HG02763 (cell line): ENCODE results near the gene GRM7.
"Not testable (repeated sequence)": the region's sequence is repeated elsewhere in the genome, so short reads cannot be mapped to it uniquely, and the experiment has no call there.

Experiments
- ATAC-seq: cut with Tn5 transposase; IDR thresholded peaks from one replicate; pipeline ENCODE4 v1.9.1; 2021; ENCODE audit warnings: mild to moderate bottlenecking, moderate library complexity; ENCODE audit not compliant: unreplicated experiment

Gene GRM7

GRCh38 chr3:6860954-6861624 lies at the start of gene GRM7:
TSS of gene GRM7 (plus strand) at chr3:6861115.
- ATAC-seq: no peak

- no peak for ATAC-seq
Measured at GRCh38 chr3:6821411-6821810, 39.5 kb upstream of the GRM7 start.

DNA sequence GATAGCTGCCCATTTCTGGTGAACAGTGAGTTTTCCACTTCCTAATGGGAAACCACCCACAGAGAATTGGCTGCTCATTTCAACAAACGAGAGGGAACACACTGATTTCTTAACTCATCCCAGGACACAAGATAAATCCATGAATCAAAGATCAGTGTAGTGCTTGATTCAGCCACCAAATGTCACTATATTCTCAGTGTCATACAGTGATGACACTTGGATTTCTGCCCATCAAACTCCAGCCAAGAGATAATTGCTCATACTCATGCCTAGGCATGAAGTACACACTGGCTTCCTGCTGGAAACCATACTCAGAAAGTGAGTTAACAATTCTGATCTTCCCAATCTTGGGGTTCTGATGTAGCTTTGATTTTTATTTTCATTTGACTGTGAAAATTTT lies 35.4 kb upstream of the GRM7 start:
- ATAC-seq: no peak

GRCh38 chr3:6827453-6827852 lies 33.5 kb upstream of the GRM7 start:
- no peak for ATAC-seq

DNA sequence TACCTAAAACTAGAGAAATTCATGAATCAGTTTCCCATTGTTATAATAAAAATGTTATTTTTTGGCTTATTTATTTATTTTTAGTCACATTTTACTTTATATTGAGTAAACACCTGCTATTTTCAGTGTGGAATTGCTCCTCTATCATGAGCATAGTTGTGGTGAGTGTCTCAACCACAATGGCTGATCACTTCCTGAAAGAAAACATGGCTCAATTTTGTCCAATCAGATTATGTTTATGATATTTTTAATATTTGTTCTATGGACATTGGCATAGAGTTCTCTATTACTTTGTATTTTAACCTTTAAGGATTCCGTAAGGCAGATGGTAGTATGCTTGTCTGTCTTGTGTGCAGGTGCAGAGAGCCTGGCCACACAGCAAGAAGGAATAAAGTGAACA lies 16.2 kb upstream of the GRM7 start:
- no peak for ATAC-seq

- ATAC-seq: no peak
Measured at GRCh38 chr3:6854184-6854583, 6.7 kb upstream of the GRM7 start.

DNA sequence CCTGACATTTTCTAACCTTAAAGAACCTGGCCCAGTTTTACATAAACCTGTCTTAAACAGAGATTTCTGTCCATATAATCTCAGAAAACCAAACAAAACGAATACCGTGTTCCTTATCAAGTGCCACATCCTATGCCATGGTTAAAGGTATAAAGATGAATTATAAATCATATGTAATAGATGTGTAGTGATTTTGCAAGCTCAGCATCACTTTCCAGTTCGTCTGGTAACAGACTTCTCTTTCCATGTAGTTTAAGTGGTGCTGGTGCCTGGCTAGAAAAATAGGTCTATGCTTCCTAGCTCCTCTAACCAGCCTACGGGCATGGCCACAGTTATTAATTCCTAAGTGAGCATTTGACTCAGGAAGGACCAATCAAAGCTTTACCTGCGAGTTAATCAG lies 3.4 kb upstream of the GRM7 start:
- ATAC-seq: no peak

DNA sequence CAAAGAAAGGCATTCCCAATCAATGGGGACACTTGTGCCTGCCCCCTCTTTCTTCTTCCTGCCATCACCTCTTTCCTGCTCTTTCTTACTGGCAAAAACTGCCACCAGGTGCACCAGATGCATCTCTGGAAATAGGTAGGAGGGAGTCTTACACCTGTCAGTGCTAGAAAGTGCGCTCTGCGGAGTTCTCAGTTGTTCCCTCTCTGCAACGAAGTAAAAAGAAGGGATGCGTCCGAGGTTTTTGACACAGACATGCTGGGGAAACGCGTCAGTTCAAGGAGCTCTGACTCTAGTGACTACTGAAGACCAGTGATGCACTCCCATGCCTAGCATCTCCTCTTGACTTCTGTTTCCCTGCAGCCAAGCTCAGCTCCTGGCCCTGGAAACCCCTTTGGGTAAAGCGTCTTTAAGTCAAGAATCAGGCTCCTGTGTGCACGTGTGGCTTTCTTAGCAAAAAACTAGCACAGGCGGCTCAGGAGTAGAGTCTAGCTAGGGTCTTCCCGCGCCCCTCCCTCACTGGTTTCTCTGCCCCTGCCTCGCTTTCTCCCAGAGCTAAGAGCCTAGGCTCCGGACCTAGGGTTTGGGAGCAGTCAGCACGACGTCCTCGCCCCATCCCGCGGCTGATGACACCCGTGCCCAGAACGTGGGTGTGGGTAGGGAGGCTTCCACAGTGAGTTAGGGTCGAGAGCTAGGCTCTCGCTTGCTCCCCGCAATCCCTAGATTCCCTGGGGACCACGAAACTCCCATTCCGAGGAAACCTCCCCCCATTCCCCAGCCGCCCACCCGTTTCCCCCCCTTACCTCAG lies 564 bp upstream of the GRM7 start:
- ATAC-seq: no peak

DNA sequence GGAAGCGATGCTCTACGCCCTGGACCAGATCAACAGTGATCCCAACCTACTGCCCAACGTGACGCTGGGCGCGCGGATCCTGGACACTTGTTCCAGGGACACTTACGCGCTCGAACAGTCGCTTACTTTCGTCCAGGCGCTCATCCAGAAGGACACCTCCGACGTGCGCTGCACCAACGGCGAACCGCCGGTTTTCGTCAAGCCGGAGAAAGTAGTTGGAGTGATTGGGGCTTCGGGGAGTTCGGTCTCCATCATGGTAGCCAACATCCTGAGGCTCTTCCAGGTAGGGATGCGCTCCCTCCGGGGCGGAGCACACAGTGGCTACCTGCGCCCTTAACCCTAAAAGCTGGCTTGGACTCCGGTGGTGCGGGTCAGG lies 698 bp downstream of the GRM7 start:
- no peak for ATAC-seq

DNA sequence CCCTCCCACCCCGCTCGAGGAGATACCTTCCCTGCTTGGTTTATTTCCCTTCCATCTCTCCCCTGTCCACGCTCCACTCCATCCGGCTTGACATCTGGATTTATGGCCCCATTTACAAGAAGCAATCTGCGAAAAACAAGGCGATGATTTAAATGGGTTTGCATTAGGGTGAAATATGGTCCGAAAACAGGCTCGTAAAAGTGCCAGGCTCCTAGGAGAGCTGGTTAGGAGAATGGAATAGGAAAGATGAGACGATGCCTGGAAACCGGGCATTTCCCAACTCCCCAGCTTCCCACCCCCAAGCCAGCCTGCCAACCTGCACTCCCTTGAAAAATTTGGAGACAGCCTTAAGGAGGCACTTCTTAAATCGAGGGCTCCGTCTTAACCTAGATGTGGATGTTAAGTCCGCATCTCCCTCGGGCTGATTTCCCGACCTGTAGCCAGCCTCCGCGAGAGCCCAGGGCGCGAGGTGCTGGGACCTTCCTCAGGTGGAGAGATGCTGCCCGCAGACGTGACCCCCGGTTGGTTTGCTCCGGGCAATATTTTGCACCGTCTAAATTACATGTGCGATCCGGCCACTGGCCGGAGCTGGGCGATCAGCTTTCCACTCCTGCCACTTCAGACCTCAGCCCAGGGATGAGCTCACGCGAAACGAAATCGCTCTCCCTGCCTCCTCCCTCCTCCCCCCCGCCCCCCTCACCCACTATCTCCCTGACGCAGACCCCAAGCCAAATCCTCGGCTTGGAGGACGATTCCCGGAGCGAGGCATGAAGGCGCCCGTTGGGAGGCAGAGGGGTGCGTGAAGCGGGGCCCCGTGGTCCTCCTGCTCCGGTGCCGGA lies 1.3 kb downstream of the GRM7 start:
- ATAC-seq: no peak

GRCh38 chr3:6862880-6863195 lies 1.9 kb downstream of the GRM7 start:
- no peak for ATAC-seq

DNA sequence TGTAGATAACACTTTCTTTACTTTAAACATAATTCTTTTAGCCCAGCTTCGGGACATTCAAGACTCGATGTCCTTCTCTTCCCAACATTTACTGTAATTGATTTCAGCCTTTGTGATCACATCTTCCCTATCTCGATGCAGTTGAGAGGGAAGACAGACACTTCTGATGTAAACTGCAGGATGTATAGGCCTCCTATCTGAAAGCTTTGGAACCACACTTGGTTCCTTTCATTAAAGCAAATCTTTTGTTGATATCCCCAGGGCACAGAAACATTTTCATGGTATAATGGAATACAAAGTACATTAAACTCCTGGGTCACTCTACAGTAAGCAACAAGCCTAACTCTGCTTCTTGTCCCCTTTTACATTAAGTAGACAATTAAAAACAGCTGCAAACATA lies 6.4 kb downstream of the GRM7 start:
- no peak for ATAC-seq

GRCh38 chr3:6878731-6879130 lies 17.8 kb downstream of the GRM7 start:
- ATAC-seq: no peak

DNA sequence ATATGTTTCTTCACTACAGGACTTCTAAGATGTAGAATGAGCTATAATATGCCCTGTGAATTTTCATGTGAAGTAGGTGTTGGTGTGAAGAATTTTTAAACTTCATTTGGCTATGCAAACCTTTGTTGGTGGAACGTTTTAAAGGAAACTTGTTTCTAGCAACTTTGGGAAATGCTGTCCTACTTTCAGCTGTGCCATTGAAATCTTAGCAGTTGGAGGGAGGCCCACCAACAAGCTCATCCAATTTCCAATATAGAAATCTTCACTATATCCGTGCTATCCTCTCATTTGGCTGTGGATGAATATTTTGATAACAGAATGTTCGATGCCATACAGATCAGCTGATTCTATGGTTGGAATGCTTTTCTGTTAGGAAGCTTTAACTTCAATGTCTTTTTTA lies 51.3 kb downstream of the GRM7 start:
- ATAC-seq: no peak

DNA sequence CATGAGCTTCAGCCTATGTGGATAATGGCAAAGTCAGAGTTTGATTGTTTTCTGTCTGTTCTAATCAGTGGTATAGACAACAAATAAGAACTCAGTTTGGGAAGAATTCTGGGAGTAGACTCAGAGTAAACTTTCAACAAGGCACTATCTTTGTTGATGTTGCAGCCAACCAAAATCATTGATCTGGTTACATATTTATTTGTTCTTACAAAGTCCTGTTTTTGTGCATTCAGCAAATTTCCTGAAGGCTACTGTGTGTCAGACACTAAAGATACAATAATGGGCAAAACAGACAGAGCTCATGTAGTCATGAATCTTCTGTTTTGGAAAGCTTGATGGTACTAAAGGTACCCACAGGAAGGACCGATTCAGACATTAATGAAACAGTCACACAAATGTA lies 55.0 kb downstream of the GRM7 start:
- ATAC-seq: no peak

- no peak for ATAC-seq
Measured at GRCh38 chr3:6921066-6921465, 60.2 kb downstream of the GRM7 start.

DNA sequence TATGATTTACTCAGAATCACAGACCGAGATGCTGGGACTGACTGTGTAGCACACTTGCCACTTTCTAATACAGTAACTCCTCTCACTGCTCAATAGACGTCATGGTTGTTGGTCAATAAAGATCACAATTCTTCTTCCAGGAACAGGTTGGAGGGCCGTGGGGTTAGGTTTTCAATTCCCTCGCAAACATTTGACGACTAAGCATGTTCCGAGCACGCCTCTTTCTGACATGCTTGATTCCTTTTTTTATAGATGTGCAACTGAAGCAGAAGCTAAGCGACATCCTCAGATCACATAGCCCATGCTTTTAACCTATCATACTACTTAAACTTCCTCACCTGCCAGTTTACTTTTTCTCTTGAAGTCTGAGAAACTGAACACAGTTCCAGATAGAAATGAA lies 61.0 kb downstream of the GRM7 start:
- no peak for ATAC-seq

- no peak for ATAC-seq
Measured at GRCh38 chr3:6928064-6928463, 67.1 kb downstream of the GRM7 start.

DNA sequence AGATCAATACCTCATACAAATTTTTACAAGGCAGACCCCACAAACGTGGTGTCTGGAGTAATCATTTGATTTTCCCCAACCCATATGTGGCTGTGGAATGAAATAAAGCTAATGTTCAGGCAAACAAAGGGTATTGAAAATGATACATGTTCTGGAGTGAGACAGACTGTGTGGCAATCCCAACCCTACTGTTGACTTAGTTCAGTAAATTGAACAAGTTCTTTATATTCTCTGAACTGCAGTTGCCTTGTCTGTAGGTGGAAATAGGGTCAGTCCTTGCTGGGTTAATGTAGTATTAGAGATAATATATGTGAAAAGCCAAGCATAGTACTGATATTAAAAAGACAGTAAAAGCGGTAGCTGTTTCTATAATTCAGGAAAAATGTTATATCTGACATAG lies 69.0 kb downstream of the GRM7 start:
- ATAC-seq: no peak

DNA sequence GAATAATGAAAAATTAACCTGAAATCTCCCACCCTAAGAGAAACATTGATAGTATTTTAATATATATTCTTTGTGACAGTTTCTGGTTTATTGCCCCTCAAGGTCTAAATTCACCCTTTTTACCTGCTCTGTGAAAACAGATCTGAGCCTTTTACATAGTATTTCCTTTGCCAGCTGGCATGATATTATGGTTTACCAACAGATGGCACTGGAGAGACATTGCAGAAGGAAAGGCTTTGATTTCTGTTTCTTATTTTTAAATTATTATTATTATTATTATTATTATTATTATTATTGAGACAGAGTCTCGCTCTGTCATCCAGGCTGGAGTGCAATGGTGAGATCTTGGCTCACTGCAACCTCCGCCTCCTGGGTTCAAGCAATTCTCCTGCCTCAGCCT lies 74.5 kb downstream of the GRM7 start:
- not testable (repeated sequence) for ATAC-seq

DNA sequence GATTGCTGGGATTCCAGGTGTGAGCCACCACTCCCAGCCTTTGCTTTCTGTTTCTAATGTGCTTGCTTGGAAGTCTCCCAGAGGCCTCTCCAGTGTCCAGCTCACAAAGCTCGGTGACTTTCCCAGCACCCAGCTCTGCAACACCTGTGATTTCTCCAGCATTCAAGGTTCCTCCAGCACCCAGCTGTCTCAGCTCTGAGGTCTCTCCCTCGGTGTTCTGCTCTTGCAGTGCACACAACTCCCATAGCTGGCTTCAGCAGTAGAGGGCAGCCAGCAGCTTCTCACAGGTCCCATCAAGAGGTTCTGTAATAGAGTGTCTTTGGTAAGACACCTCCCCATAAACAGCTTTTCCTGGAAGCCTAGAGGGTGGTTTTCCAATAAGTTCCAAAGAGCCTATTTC lies 75.1 kb downstream of the GRM7 start:
- ATAC-seq: no peak

DNA sequence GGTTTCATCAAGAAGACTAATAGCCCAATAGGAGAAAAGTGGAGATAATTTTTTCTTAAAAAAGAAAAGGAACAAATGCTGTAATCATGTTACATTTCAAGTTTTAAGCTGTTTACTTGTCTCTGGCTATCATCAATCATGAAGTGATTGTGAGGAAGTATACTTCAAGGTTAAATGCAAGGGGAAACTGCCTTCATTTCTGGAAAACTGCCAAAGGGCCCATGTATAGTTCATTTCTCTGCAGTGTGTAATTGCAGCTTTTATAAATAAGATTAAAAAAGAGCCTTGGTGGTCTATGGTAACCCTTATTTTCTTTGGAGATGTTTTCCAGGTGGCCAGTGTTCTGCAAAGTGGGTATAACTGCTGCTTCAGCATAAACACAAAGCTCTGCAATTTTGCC lies 101.9 kb downstream of the GRM7 start:
- no peak for ATAC-seq
